B cell (primary cell): ENCODE data around the gene C17orf114.

Experiments
- ATAC-seq: fragments of 200-7000 bp; cut with Tn5 transposase; one replicate; pipeline ENCODE4 v1.10.0; 2021; ENCODE audit warnings: low read depth, mild to moderate bottlenecking, moderate number of reproducible peaks, moderate library complexity
- CTCF ChIA-PET: fragments of 350-600 bp; sonication (Branson Sonifier 250); formaldehyde crosslinking; loops from one replicate; lab custom pipeline; 2021; ENCODE audit warnings: antibody characterized with exemption, inconsistent platforms; lab: Charles Lee
- POLR2A ChIA-PET: fragments of 350-600 bp; sonication (Branson Sonifier 250); formaldehyde crosslinking; loops from one replicate; lab custom pipeline; 2021; ENCODE audit warnings: antibody characterized with exemption; lab: Charles Lee
- DNase-seq: peaks from one replicate; pipeline ENCODE4 v3.0.0; 2013
- H2AFZ ChIP-seq: 2 replicates; pipeline ENCODE4 v1.6.1; 2012; ENCODE audit warnings: mild to moderate bottlenecking, low read depth, low read length; ENCODE audit not compliant: insufficient read depth, poor library complexity, severe bottlenecking
- H3K27ac ChIP-seq, 2 donors: 1 replicate in 1 of 2; 2 replicates in 1 of 2; pipeline ENCODE4 v1.5.1; 2012 to 2013; ENCODE audit warnings: low read length in 2 of 2, mild to moderate bottlenecking in 2 of 2, moderate library complexity in 1 of 2
- H3K27me3 ChIP-seq, 4 experiments: fragments of 200-600 bp in 1 of 4; sonication (generic) in 1 of 4; replicated peaks in 1 of 4; 1 replicate in 2 of 4; 2 replicates in 2 of 4; pipeline versions ENCODE4 v1.6.1 to v1.7.0; 2013 to 2016; ENCODE audit warnings: low read length in 3 of 4, mild to moderate bottlenecking in 2 of 4, mixed read lengths in 1 of 4, moderate library complexity in 1 of 4; ENCODE audit not compliant: insufficient read depth in 4 of 4, control insufficient read depth in 3 of 4; ENCODE audit errors: control extremely low read depth in 1 of 4
- H3K36me3 ChIP-seq, 2 experiments: replicated peaks in 1 of 2; 1 replicate in 1 of 2; 2 replicates in 1 of 2; pipeline versions ENCODE4 v1.6.1 to v1.7.1; 2013; ENCODE audit warnings: low read length in 1 of 2; ENCODE audit not compliant: insufficient read depth in 2 of 2, control insufficient read depth in 1 of 2; ENCODE audit errors: control extremely low read depth in 1 of 2, extremely low read depth in 1 of 2
- H3K4me1 ChIP-seq, 2 donors: fragments of 200-600 bp in 1 of 2; sonication (generic) in 1 of 2; 1 replicate in 1 of 2; 2 replicates in 1 of 2; pipeline versions ENCODE4 v1.5.1 to v1.6.1; 2013 to 2017; ENCODE audit warnings: low read length in 2 of 2; ENCODE audit not compliant: control insufficient read depth in 2 of 2, insufficient read depth in 2 of 2
- H3K4me2 ChIP-seq: replicated peaks from 2 replicates; pipeline ENCODE3; 2012; ENCODE audit warnings: mild to moderate bottlenecking, low read depth, low read length; ENCODE audit not compliant: poor library complexity, severe bottlenecking
- H3K4me3 ChIP-seq, 5 experiments: fragments of 200-600 bp in 1 of 5; sonication (generic) in 1 of 5; 1 replicate in 3 of 5; 2 replicates in 2 of 5; pipeline versions ENCODE4 v1.5.1 to v1.7.0; 2011 to 2016; ENCODE audit warnings: low read length in 4 of 5, mild to moderate bottlenecking in 4 of 5, low read depth in 2 of 5, control low read depth in 1 of 5, moderate library complexity in 1 of 5; ENCODE audit not compliant: insufficient read depth in 1 of 5; ENCODE audit errors: control extremely low read depth in 1 of 5, extremely low read depth in 1 of 5
- H3K79me2 ChIP-seq: fragments of 200-600 bp; sonication (generic); one replicate; pipeline ENCODE4 v1.6.0; 2016; ENCODE audit warnings: low read length; ENCODE audit not compliant: control insufficient read depth, insufficient read depth
- H3K9ac ChIP-seq: fragments of 200-600 bp; sonication (generic); 2 replicates; pipeline ENCODE4 v1.6.1; 2017; ENCODE audit warnings: mild to moderate bottlenecking, low read length, moderate library complexity
- H3K9me3 ChIP-seq, 3 donors: one replicate each; pipeline versions ENCODE4 v1.6.1 to v1.7.1; 2013; ENCODE audit warnings: low read length in 2 of 3; ENCODE audit not compliant: control insufficient read depth in 2 of 3, insufficient read depth in 1 of 3; ENCODE audit errors: control extremely low read depth in 1 of 3
- H4K20me1 ChIP-seq: 2 replicates; pipeline ENCODE4 v1.6.0; 2012; ENCODE audit warnings: mild to moderate bottlenecking, low read length; ENCODE audit not compliant: insufficient read depth, control insufficient read depth, poor library complexity, severe bottlenecking
- H3K27ac Mint-ChIP-seq: one replicate; pipeline ENCODE4 v1.8.0; 2021; ENCODE audit warnings: mixed read lengths
- H3K27me3 Mint-ChIP-seq: one replicate; pipeline ENCODE4 v1.8.0; 2021; ENCODE audit warnings: mixed read lengths
- H3K4me1 Mint-ChIP-seq: one replicate; pipeline ENCODE4 v1.8.0; 2021; ENCODE audit warnings: mixed read lengths
- H3K4me3 Mint-ChIP-seq: one replicate; pipeline ENCODE4 v1.8.0; 2021; ENCODE audit warnings: mixed read lengths
- H3K9me3 Mint-ChIP-seq: one replicate; pipeline ENCODE4 v1.8.0; 2022; ENCODE audit warnings: mixed read lengths; ENCODE audit not compliant: insufficient read depth
- EZH2 ChIP-seq: IDR thresholded peaks from 2 replicates; pipeline ENCODE4 v1.6.1; 2012; ENCODE audit warnings: borderline replicate concordance, low read depth, mild to moderate bottlenecking, moderate library complexity, low read length; ENCODE audit not compliant: insufficient read depth, poor library complexity, severe bottlenecking
- WGBS: methylation state at CpG from one replicate; pipeline ENCODE4 v1.1.5; 2013; ENCODE audit warnings: missing lambda C conversion rate; ENCODE audit not compliant: insufficient coverage; 5-methylcytosine and 5-hydroxymethylcytosine counted together
- intact Hi-C: fragments of 100-400 bp; cut with micrococcal nuclease; formaldehyde crosslinking; loops from one replicate; pipeline ENCODE4 v1.10.0; 2022
- TF ChIP-seq, protein P1 (sequence below): fragments of 200-600 bp; IDR thresholded peaks from one replicate; pipeline ENCODE4 v1.8.0; 2022; ENCODE audit warnings: antibody characterized with exemption, mild to moderate bottlenecking

C17orf114 gene

DNA sequence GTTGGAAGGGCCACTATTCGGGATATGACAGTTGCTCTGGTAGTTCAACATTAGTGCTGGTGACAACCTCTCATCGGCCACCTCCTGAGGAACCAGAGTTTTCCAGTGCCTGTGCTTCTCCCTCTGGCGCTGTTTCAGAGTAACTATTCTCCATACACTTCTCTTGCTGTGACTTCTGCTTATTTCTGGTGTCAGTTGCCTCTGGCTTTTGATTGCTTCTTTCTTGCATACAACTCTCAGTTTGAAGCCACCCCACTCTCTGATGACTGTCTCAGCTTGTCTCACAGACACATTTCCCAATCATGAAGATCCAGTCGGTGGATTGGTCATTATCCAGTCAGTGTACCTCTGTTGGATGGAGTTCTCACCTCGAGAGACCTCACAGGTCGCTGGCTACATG is 33.8 kb downstream of the C17orf114 start:
- Histone ChIP-seq H3K9me3 (no peaks in the 10 kb centered on the region), H3K4me3 (no peak overlapping the region), H4K20me1 (no peaks in the 10 kb centered on the region), H3K9ac (no peak overlapping the region), H3K4me2 (no peak overlapping the region), H3K4me1 (peaks cover 0 to 3% of the 10 kb centered on the region in 2 donors), H3K79me2 (no peaks in the 10 kb centered on the region), H2AFZ (no peak overlapping the region), H3K36me3 (no peaks in the 10 kb centered on the region), H3K27me3 (peaks cover 0 to 4% (median 0%) of the 10 kb centered on the region in 4 experiments), H3K27ac (no peak overlapping the region)
- no peak overlapping the region for H3K4me3 Mint-ChIP-seq
- DNase-seq, result no peak
- CTCF ChIA-PET, result interaction anchor here (1.1 kb wide), 1 partner anchor 12 kb away, joined by 3 read pairs; no protein-coding TSS in a partner anchor
- no peak for TF ChIP-seq EZH2
- TF ChIP-seq, protein P1, sequence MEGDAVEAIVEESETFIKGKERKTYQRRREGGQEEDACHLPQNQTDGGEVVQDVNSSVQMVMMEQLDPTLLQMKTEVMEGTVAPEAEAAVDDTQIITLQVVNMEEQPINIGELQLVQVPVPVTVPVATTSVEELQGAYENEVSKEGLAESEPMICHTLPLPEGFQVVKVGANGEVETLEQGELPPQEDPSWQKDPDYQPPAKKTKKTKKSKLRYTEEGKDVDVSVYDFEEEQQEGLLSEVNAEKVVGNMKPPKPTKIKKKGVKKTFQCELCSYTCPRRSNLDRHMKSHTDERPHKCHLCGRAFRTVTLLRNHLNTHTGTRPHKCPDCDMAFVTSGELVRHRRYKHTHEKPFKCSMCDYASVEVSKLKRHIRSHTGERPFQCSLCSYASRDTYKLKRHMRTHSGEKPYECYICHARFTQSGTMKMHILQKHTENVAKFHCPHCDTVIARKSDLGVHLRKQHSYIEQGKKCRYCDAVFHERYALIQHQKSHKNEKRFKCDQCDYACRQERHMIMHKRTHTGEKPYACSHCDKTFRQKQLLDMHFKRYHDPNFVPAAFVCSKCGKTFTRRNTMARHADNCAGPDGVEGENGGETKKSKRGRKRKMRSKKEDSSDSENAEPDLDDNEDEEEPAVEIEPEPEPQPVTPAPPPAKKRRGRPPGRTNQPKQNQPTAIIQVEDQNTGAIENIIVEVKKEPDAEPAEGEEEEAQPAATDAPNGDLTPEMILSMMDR, result no peak
- no peak for ATAC-seq
- H3K9me3 Mint-ChIP-seq, result no peaks in the 10 kb centered on the region
- peaks cover 6% of the 10 kb centered on the region for H3K27me3 Mint-ChIP-seq
- H3K27ac Mint-ChIP-seq, result no peak overlapping the region
- POLR2A ChIA-PET, result no interaction called here
- intact Hi-C loops, result no loop called here
- WGBS, result 93% methylated on average over 6 of the region's 6 CpGs
- H3K4me1 Mint-ChIP-seq, result peaks cover 4% of the 10 kb centered on the region

DNA sequence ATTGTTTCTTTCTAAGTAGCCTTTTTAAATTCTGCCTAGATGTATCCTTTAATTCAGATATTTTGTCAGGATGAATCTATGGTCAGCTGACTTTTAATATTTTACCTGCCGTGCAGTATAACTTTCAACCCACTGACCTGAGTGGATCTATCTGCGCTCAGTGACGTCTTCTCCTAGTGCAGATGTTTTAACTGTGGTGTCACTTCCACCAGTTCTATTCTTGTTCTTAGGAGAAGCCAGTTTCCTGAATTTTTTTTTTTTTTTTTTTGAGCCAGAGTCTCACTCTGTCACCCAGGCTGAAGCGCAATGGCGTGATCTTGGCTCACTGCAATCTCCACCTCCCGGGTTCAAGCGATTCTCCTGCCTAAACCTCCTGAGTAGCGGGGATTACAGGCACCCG is 35.4 kb downstream of the C17orf114 start:
- POLR2A ChIA-PET, result interaction anchor here (0.7 kb wide), 1 partner anchor 53 kb away, joined by 5 read pairs; no protein-coding TSS in a partner anchor
- no peak overlapping the region for H3K27ac ChIP-seq
- no peaks in the 10 kb centered on the region for H3K9me3 Mint-ChIP-seq
- H3K4me3 ChIP-seq, result no peak overlapping the region
- no peak overlapping the region for H3K4me3 Mint-ChIP-seq
- H2AFZ ChIP-seq, result no peak overlapping the region
- no peak overlapping the region for H3K9ac ChIP-seq
- ATAC-seq (no peak), DNase-seq (no peak)
- H3K36me3 ChIP-seq, result no peaks in the 10 kb centered on the region
- H3K4me1 ChIP-seq, result peaks cover 0 to 3% of the 10 kb centered on the region in 2 donors
- H4K20me1 ChIP-seq, result no peaks in the 10 kb centered on the region
- H3K4me2 ChIP-seq, result no peak overlapping the region
- peaks cover 0 to 3% (median 0%) of the 10 kb centered on the region in 4 experiments for H3K27me3 ChIP-seq
- peaks cover 4% of the 10 kb centered on the region for H3K27me3 Mint-ChIP-seq
- peaks cover 4% of the 10 kb centered on the region for H3K4me1 Mint-ChIP-seq
- TF ChIP-seq, protein P1, result no peak
- TF ChIP-seq EZH2, result no peak
- intact Hi-C loops, result no loop called here
- no peak overlapping the region for H3K27ac Mint-ChIP-seq
- 72% methylated on average over 9 of the region's 9 CpGs for WGBS
- no peaks in the 10 kb centered on the region for H3K9me3 ChIP-seq
- no peaks in the 10 kb centered on the region for H3K79me2 ChIP-seq
- CTCF ChIA-PET, result interaction anchor here (1.2 kb wide), 1 partner anchor 11 kb away, joined by 3 read pairs; no protein-coding TSS in a partner anchor
